CD14-positive monocyte (primary cell): ENCODE data around the gene CTTN. TPM values are rescaled to one million over a fixed set of nuclear protein-coding genes. Genes with fewer than 3 reads are reported as not detected.

ENCODE experiments used
- DNase-seq, 3 donors: peaks; one replicate each; pipeline ENCODE4 v3.0.0-alpha.2; 2011 to 2022
- H2AFZ ChIP-seq: 2 replicates; pipeline ENCODE4 v1.6.0; 2012; ENCODE audit warnings: mild to moderate bottlenecking, low read depth, low read length, inconsistent platforms; ENCODE audit not compliant: insufficient read depth, poor library complexity, severe bottlenecking
- H3K27ac ChIP-seq, 2 donors: 1 replicate in 1 of 2; 2 replicates in 1 of 2; pipeline ENCODE4 v1.5.1; 2012 to 2013; ENCODE audit warnings: low read length in 2 of 2, control low read depth in 1 of 2, inconsistent platforms in 1 of 2, low read depth in 1 of 2, mild to moderate bottlenecking in 1 of 2
- H3K27me3 ChIP-seq, 2 donors: one replicate each; pipeline versions ENCODE4 v1.6.0 to v1.6.1; 2011 to 2013; ENCODE audit warnings: low read length in 2 of 2; ENCODE audit not compliant: control insufficient read depth in 2 of 2, insufficient read depth in 2 of 2
- H3K36me3 ChIP-seq, 2 donors: replicated peaks in 1 of 2; 1 replicate in 1 of 2; 2 replicates in 1 of 2; pipeline versions ENCODE4 v1.5.1 to v1.6.1; 2012 to 2013; ENCODE audit warnings: low read length in 2 of 2, control low read depth in 1 of 2, inconsistent platforms in 1 of 2, mild to moderate bottlenecking in 1 of 2; ENCODE audit not compliant: insufficient read depth in 2 of 2, control insufficient read depth in 1 of 2
- H3K4me1 ChIP-seq, 2 donors: 1 replicate in 1 of 2; 2 replicates in 1 of 2; pipeline versions ENCODE4 v1.5.1 to v1.6.1; 2012 to 2013; ENCODE audit warnings: low read length in 2 of 2, control low read depth in 1 of 2, inconsistent platforms in 1 of 2, mild to moderate bottlenecking in 1 of 2, moderate library complexity in 1 of 2; ENCODE audit not compliant: insufficient read depth in 2 of 2, control insufficient read depth in 1 of 2
- H3K4me2 ChIP-seq: replicated peaks from 2 replicates; pipeline ENCODE3; 2012; ENCODE audit warnings: low read length, moderate library complexity, mild to moderate bottlenecking; ENCODE audit not compliant: poor library complexity, severe bottlenecking; ENCODE audit errors: extremely low read depth
- H3K4me3 ChIP-seq, 3 experiments: fragments of 200-600 bp in 1 of 3; sonication (generic) in 1 of 3; replicated peaks in 1 of 3; 1 replicate in 2 of 3; 2 replicates in 1 of 3; pipeline ENCODE4 v1.5.1; 2011 to 2013; ENCODE audit warnings: low read length in 3 of 3, mild to moderate bottlenecking in 3 of 3, control low read depth in 2 of 3, low read depth in 2 of 3, inconsistent platforms in 1 of 3, moderate library complexity in 1 of 3
- H3K79me2 ChIP-seq: 2 replicates; pipeline ENCODE4 v1.6.0; 2012; ENCODE audit warnings: mild to moderate bottlenecking, control low read depth, inconsistent platforms, low read length, moderate library complexity; ENCODE audit not compliant: insufficient read depth
- H3K9ac ChIP-seq: 2 replicates; pipeline ENCODE4 v1.6.0; 2017; ENCODE audit warnings: low read length, mild to moderate bottlenecking; ENCODE audit not compliant: insufficient read depth, poor library complexity, severe bottlenecking
- H3K9me3 ChIP-seq, 2 donors: replicated peaks in 1 of 2; 1 replicate in 1 of 2; 2 replicates in 1 of 2; pipeline versions ENCODE4 v1.5.1 to v1.6.1; 2012 to 2013; ENCODE audit warnings: low read length in 2 of 2, control low read depth in 1 of 2; ENCODE audit not compliant: control insufficient read depth in 1 of 2, insufficient read depth in 1 of 2
- H4K20me1 ChIP-seq: 2 replicates; pipeline ENCODE4 v1.6.0; 2012; ENCODE audit warnings: mild to moderate bottlenecking, low read length, control low read depth, moderate library complexity; ENCODE audit not compliant: insufficient read depth
- H3K27ac Mint-ChIP-seq, 7 donors: one replicate each; pipeline ENCODE4 v1.8.0; 2020; ENCODE audit warnings: mild to moderate bottlenecking in 7 of 7, mixed read lengths in 7 of 7, moderate library complexity in 6 of 7, inconsistent platforms in 2 of 7
- H3K27me3 Mint-ChIP-seq, 3 donors: one replicate each; pipeline ENCODE4 v1.8.0; 2021 to 2022; ENCODE audit warnings: low read depth in 3 of 3, mild to moderate bottlenecking in 3 of 3, mixed read lengths in 3 of 3, moderate library complexity in 3 of 3, inconsistent platforms in 1 of 3
- H3K36me3 Mint-ChIP-seq, 2 donors: one replicate each; pipeline ENCODE4 v1.8.0; 2020; ENCODE audit warnings: mixed read lengths in 2 of 2, inconsistent platforms in 1 of 2, mild to moderate bottlenecking in 1 of 2
- H3K4me1 Mint-ChIP-seq: one replicate; pipeline ENCODE4 v1.8.0; 2020; ENCODE audit warnings: mild to moderate bottlenecking, mixed read lengths
- H3K4me3 Mint-ChIP-seq, 2 donors: one replicate each; pipeline ENCODE4 v1.8.0; 2020; ENCODE audit warnings: mild to moderate bottlenecking in 2 of 2, mixed read lengths in 2 of 2, moderate library complexity in 1 of 2
- H3K9me3 Mint-ChIP-seq, 7 donors: one replicate each; pipeline ENCODE4 v1.8.0; 2020 to 2022; ENCODE audit warnings: mixed read lengths in 7 of 7, mild to moderate bottlenecking in 6 of 7, moderate library complexity in 6 of 7, inconsistent platforms in 2 of 7
- WGBS: methylation state at CpG from one replicate; pipeline ENCODE4 v1.1.5; 2013; ENCODE audit warnings: missing lambda C conversion rate; ENCODE audit not compliant: insufficient coverage; 5-methylcytosine and 5-hydroxymethylcytosine counted together
- intact Hi-C, 2 donors: fragments of 100-400 bp; cut with micrococcal nuclease; formaldehyde crosslinking; loops; one replicate each; pipeline versions ENCODE4 v1.15.0 to v1.15.1; 2023
- polyA plus RNA-seq, 3 donors: library from polyadenylated mRNA; depleted of rRNA in 1 of 3; unstranded in 2 of 3; stranded (reverse) in 1 of 3; fragments of 300-500 nt in 2 of 3; fragments of >200 nt in 1 of 3; fragmentation: Illumina TruSeq in 2 of 3; gene quantifications; 1 replicate in 2 of 3; 2 replicates in 1 of 3; pipeline ENCODE4 v1.2.3, GENCODE V29; 2012 to 2021
- TF ChIP-seq, protein P1 (sequence below): fragments of 200-600 bp; IDR thresholded peaks from one replicate; pipeline ENCODE4 v1.8.0; 2022; ENCODE audit warnings: antibody characterized with exemption, mild to moderate bottlenecking

Gene CTTN
- polyA plus RNA-seq, 3 donors = 0.05 to 0.11 TPM; not detected in 1

DNA sequence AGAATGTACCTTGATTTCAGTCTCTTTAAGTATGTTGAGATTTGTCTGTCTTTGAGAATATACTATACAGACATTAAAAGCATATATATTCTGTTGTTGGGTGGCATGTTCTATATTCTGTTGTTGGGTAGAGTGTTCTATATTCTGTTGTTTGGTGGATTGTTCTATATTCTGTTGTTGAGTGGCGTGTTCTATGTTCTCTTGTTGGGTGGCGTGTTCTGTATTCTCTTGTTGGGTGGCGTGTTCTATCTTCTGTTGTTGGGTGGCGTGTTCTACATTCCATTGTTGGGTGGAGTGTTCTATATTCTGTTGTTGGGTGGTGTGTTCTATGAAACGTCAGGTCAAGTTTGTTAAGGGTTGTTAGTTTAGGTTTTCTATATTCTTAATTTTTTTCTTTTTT, 27.1 kb upstream of the CTTN start:
- no peak for DNase-seq
- 87% methylated on average over 4 of the region's 5 CpGs for WGBS
- no peak overlapping the region for H3K27ac ChIP-seq
- peaks cover 57% of the 10 kb centered on the region for H4K20me1 ChIP-seq
- no peak overlapping the region for H3K4me2 ChIP-seq
- H3K9ac ChIP-seq = no peak overlapping the region
- no peaks in the 10 kb centered on the region for H3K9me3 ChIP-seq
- TF ChIP-seq, protein P1, sequence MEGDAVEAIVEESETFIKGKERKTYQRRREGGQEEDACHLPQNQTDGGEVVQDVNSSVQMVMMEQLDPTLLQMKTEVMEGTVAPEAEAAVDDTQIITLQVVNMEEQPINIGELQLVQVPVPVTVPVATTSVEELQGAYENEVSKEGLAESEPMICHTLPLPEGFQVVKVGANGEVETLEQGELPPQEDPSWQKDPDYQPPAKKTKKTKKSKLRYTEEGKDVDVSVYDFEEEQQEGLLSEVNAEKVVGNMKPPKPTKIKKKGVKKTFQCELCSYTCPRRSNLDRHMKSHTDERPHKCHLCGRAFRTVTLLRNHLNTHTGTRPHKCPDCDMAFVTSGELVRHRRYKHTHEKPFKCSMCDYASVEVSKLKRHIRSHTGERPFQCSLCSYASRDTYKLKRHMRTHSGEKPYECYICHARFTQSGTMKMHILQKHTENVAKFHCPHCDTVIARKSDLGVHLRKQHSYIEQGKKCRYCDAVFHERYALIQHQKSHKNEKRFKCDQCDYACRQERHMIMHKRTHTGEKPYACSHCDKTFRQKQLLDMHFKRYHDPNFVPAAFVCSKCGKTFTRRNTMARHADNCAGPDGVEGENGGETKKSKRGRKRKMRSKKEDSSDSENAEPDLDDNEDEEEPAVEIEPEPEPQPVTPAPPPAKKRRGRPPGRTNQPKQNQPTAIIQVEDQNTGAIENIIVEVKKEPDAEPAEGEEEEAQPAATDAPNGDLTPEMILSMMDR = no peak
- H3K36me3 ChIP-seq = peaks cover 65 to 96% of the 10 kb centered on the region in 2 donors
- peaks cover 0 to 6% (median 3%) of the 10 kb centered on the region in 7 donors for H3K9me3 Mint-ChIP-seq
- H3K79me2 ChIP-seq = no peaks in the 10 kb centered on the region
- no peak overlapping the region for H3K27ac Mint-ChIP-seq
- H3K27me3 ChIP-seq = no peaks in the 10 kb centered on the region
- peaks cover 0 to 1% (median 1%) of the 10 kb centered on the region in 3 donors for H3K27me3 Mint-ChIP-seq
- no peak overlapping the region for H3K4me3 ChIP-seq
- H3K4me1 ChIP-seq = no peaks in the 10 kb centered on the region
- intact Hi-C loops = no loop called here
- H2AFZ ChIP-seq = no peak overlapping the region
- no peak overlapping the region for H3K4me3 Mint-ChIP-seq
- peaks cover 1% of the 10 kb centered on the region for H3K4me1 Mint-ChIP-seq
- H3K36me3 Mint-ChIP-seq = peaks cover 69 to 86% of the 10 kb centered on the region in 2 donors

DNA sequence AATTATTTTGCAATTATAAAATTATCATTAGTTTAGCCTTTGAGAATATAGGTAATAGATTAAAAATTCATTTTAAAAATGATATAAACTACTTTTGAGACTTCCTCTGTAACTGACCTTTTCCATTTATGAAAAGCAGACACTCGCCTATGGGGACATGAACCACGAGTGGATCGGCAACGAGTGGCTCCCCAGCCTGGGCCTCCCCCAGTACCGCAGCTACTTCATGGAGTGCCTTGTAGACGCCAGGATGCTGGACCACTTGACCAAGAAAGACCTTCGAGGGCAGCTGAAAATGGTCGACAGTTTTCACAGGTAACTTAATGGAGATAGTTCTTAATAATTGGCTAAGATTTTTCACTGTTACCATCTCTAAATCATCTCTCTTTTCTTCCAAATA, 26.3 kb upstream of the CTTN start:
- H2AFZ ChIP-seq = no peak overlapping the region
- no peak overlapping the region for H3K27ac Mint-ChIP-seq
- H3K36me3 Mint-ChIP-seq = peaks cover 70 to 87% of the 10 kb centered on the region in 2 donors
- no peak for DNase-seq
- H3K4me2 ChIP-seq = no peak overlapping the region
- TF ChIP-seq, protein P1 = no peak
- no peaks in the 10 kb centered on the region for H3K27me3 ChIP-seq
- peaks cover 52% of the 10 kb centered on the region for H4K20me1 ChIP-seq
- peaks cover 0 to 6% (median 3%) of the 10 kb centered on the region in 7 donors for H3K9me3 Mint-ChIP-seq
- no peak overlapping the region for H3K4me3 Mint-ChIP-seq
- H3K9me3 ChIP-seq = no peaks in the 10 kb centered on the region
- H3K27ac ChIP-seq = no peak overlapping the region
- no peak overlapping the region for H3K9ac ChIP-seq
- no peak overlapping the region for H3K4me3 ChIP-seq
- H3K4me1 ChIP-seq = no peaks in the 10 kb centered on the region
- peaks cover 67 to 96% of the 10 kb centered on the region in 2 donors for H3K36me3 ChIP-seq
- peaks cover 0 to 1% (median under 1%) of the 10 kb centered on the region in 3 donors for H3K27me3 Mint-ChIP-seq
- H3K79me2 ChIP-seq = no peaks in the 10 kb centered on the region
- H3K4me1 Mint-ChIP-seq = no peaks in the 10 kb centered on the region
- intact Hi-C loops = no loop called here
- 100% methylated on average over 4 of the region's 8 CpGs for WGBS
